GM19438 (cell line): Measurements from ENCODE around the gene RHO.
"Not testable (repeated sequence)": the region's sequence is repeated elsewhere in the genome, so short reads cannot be mapped to it uniquely, and the experiment has no call there.

Experiments used
- ATAC-seq: cut with Tn5 transposase; IDR thresholded peaks from one replicate; pipeline ENCODE4 v1.9.1; 2021; ENCODE audit warnings: low read depth; ENCODE audit not compliant: unreplicated experiment

The RHO gene

DNA sequence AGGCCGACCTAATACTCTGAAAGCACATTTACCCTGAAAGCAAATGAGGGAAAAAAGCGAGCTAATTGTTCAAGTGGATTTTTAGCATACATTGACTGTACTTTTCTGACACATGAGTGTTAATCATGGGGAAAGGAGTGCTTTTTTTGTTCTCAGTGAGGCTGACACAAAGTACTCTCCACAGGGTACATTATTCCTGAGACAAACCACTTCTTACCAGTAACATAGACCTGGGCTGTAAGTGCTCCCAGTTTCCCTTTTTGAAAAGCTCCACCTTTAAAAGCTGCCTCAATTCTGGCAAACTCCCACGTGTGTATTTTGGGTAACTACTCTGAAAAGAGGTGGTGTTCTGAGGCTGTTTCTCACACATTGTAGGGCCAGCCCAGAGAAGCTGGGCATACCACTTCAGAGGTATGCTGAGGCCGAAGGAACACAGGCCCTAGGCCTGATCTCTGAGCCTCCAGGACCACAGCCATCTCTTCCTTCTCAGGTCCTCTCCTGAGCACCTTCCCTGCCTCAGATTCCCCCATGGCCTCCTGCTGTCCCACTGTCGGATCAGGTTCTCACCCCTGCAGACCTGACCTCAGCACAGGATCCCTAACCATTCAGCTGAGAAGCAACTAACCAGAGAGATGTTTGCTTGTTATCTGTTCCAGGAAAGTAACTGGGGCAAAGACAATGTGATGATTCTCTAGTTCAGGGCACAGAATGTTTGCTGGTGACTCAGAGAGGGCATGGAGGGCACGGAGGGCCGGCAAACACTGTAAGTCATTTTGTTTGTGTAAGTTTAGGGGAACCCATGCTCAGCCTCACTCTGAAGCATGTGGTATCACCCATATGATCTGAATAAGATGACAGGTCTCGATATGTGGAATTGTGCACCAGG, 29.6 kb upstream of the RHO start:
- not testable (repeated sequence) for ATAC-seq

- not testable (repeated sequence) for ATAC-seq
These were observed 28.7 kb upstream of the RHO start for GRCh38 chr3:129499604-129500333.

DNA sequence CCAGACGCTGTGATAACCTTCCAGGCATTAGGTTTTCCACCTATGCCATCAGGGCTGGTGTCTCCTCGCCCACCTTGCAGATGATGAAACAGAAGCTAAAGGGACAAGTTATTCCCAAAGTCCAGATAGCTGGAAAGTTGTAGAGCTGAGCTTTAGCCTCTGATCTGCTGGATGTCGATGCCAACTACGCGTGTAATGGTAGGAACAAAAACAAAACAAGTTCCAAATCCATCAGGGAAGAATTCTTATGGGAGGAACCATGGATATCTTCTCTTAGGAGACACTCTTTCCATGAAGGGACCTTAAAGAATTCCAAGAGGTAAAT, 28.1 kb upstream of the RHO start:
- no peak for ATAC-seq

GRCh38 chr3:129501630-129502029, 26.8 kb upstream of the RHO start:
- ATAC-seq, result no peak

DNA sequence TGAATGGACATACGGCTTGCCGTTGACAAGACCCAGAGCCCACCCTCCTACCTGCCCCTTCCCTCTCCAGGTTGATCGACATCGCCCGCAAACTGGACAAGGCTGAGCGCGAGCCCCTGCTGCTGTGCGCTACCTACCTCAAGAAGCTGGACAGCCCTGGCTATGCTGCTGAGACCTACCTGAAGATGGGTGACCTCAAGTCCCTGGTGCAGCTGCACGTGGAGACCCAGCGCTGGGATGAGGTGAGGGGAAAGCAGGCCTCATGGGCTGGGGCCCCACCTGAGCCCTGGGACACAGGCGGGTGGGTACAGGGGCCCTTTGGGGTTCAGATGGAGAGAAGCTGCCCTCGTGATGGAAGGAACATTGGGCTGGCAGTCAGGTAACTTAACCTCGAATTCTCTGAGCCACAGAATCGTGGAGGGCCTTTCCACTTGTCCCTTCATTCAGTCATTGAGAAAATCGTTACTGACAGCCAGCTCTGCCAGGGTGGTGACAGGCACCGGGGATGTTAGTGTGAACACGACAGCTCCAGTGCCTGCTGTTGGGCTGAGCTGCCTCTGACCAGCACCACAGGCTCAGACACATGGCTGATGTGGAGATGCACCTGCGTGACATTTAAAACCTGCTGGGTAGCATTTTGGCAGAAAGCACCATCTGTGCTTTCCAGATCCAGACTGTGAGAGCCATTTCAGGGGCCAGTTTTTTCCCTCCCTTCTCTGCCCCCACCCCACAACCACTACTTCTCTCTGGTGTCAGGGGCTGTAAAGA, 25.6 kb upstream of the RHO start:
- ATAC-seq, result no peak

DNA sequence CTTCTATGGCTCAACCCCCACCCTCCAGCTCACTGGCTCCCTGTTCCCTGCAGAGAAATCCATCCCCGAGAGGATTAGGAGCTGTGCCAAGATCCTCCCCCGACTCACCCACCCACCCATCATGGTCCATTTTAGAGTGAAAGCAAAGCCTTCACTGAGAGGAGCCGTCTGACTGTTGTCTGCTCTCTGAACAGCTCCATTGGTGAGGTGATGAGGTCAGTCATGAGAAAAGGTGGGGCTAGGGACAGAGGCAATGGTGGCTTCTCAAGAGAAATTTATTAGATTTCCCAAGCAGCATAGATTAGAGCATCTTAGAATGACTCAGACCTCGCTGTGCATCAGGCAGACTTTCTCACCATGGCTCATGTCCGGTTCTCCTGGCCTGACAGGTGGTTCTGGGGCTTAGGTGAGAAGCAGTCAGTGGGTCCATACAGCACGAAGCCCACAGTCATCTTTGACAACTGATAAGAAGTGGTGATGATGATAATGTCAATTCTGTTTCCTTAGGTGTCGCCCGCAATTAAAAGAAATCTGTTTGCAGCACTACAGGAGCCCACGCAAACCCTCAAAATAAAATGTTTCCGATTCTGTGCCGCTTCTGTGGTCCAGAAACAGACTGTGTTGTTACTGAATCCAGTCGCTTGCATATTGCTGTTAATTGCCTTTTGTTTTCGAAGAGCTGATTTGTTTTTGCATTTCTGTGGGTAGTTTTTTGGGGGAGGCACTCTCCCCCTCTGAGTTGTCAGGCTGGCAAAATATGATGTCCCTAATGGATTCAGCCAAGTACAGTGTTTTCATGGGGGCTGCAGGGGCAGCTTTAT, 24.8 kb upstream of the RHO start:
- no peak for ATAC-seq

DNA sequence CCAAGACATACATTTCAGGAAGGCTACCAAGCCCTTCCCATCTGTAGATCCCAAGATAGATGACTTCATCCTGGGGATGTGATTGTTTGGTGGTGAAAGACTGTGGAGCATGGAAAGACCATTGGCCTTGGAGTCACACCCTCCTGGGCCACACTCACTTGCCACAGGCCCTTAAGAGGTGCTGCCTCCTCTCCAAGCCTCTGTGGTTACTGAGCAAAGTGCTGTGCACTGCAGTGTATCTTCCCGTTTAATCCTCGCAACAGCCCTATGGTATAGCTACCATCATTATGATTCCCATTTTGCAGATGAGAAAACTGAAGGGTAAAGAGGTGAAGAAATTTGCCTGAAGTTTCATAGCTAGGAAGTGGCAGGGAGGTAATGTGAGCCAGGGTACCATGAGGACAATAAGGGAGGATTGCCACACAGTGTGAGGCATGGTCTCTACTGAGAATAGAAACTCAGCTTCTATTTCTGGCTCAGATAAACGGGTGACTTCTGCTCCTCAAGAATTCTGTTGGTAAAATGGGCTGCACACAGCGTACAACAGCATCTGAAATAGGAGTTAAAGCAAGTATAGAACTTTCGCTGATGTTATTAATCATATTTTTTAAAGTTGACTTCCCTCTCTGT, 23.9 kb upstream of the RHO start:
- ATAC-seq, result no peak

- no peak for ATAC-seq
These were observed 23.1 kb upstream of the RHO start for GRCh38 chr3:129505341-129505740.

- ATAC-seq, result no peak
These were observed 22.2 kb upstream of the RHO start for GRCh38 chr3:129506231-129506742.

- no peak for ATAC-seq
These were observed 21.1 kb upstream of the RHO start for GRCh38 chr3:129507181-129507831.

GRCh38 chr3:129512595-129512994, 15.8 kb upstream of the RHO start:
- ATAC-seq, result no peak

DNA sequence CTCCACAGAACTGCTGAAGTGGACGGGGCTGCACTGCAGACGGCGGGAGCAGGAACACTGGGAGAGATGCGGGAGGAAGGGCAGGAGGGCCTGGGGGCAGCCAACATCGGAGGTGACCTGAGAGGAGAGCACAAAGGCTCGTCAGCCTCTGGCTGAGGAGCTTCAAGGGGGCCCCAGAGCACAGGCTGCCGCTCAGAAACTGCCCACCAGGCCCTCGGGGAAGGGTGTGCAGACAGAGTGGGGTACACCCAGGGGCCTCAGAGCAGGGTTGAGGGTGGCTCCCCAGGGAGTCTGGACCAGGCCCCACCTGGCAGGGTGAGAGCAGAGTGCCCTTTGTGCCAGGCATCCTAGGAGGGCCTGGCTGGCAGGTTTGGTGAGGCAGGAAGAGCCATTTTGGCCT, 14.7 kb upstream of the RHO start:
- no peak for ATAC-seq

DNA sequence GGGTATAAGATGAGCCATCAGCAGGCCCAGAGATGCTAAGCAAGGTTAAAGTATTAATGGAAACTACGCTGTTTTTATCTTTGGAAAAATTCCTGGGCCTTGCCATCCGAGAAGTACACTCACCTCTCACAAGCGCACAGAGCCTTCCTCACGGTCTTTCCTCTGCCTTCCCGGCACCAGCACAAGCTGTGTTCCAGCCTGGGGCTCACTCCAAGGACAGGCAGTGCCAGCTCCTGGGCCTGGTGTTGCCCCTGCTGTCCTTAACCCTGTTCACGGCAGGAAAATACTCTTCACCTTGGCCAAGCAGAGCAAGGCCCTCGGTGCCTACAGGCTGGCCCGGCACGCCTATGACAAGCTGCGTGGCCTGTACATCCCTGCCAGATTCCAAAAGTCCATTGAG, 14.3 kb upstream of the RHO start:
- no peak for ATAC-seq

GRCh38 chr3:129514563-129514962, 13.9 kb upstream of the RHO start:
- ATAC-seq, result no peak

DNA sequence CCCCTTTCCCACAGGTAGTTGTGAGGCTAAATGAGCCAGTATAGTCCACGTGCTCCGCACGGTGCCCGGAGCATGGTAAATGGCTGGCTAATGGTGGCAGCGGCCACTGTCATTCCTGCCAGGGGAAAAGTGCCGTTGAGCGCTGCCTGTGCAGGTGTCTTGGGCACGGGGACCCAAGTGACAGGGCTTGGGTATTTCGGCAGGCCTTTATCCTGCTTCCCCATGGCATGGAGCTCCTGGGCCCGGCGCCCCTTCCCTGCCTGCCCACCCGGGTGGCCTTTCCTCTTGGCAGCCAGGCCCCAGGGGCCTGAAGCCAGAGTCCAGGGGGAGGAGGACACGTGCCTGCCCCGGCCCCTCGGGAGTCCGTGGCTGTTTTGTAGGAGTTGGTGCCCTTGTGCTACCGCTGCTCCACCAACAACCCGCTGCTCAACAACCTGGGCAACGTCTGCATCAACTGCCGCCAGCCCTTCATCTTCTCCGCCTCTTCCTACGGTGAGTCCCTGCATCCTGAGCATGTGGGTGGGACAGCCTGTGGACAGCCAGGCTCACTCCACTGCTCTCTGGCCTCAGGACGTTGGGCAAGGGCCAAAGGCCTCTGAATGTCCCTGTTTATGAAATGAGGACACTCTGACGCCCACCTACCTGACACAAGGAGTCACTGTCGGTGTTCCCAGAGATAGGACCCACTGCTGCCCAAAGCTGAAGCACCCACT, 13.2 kb upstream of the RHO start:
- ATAC-seq, result not testable (repeated sequence)

GRCh38 chr3:129515821-129516432, 12.5 kb upstream of the RHO start:
- ATAC-seq, result not testable (repeated sequence)

DNA sequence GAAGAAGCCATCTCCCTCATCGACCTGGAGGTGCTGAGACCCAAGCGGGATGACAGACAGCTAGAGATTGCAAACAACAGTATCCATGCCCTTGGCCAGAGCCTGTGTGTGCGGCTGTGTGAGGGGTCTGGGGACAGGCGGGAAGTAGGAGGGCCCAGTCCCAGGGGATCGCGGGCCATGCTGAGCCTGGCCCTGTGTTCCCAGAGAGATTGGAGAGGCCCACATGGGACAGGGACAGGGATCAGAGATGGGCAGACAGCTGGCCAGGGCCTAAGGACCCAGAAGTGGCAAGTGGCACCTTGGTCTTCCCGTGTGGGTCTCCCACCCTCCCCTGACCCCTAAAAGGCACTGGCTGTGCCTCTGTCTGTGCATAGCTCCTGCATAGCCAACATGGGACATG, 10.9 kb upstream of the RHO start:
- ATAC-seq, result no peak

DNA sequence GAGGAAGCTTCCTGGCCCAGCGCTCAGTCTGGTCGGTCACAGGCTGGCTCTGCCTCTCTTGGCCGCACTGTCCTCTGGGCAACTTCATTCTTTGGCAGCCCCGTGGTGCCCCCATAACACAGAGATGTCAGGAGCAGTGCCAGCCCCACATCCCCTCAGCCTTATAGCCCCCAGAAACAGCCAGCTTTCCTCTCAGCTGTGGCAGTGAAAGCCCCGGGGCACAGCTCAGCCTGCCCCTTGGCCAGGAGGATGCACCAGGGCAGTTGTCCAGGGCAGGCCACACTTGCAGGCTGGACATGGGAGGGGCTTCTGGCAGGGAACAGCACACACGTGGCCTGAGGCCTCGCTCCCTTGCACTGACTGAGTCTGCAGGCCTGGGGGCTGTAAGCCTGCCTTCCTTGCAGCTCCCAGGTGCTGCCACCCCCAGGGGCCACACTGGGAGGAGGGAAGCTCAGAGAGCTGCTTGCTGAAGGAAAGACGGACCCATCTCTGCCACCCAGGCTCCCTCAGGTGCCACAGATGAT, 10.3 kb upstream of the RHO start:
- no peak for ATAC-seq
